Ascending aorta (tissue), 2 donors: ENCODE results near the gene GPR32. TPM values are rescaled to one million over a fixed set of nuclear protein-coding genes. Genes with fewer than 3 reads are reported as not detected.

ENCODE experiments used
- DNase-seq, 2 donors: peaks; one replicate each; pipeline ENCODE4 v3.0.0-alpha.2; 2019; ENCODE audit warnings: low spot score in 2 of 2
- H3K27ac ChIP-seq, 2 donors: fragments of 200-600 bp; sonication (generic); one replicate each; pipeline ENCODE4 v1.5.1; 2016 to 2017; ENCODE audit warnings: mild to moderate bottlenecking in 1 of 2
- H3K27me3 ChIP-seq: fragments of 200-600 bp; sonication (generic); one replicate; pipeline ENCODE4 v1.5.1; 2017
- H3K36me3 ChIP-seq, 2 donors: fragments of 200-600 bp; sonication (generic); one replicate each; pipeline ENCODE4 v1.5.1; 2016
- H3K4me1 ChIP-seq, 2 donors: fragments of 200-600 bp; sonication (generic); one replicate each; pipeline ENCODE4 v1.5.1; 2016 to 2017; ENCODE audit warnings: mild to moderate bottlenecking in 1 of 2
- H3K4me3 ChIP-seq, 2 donors: fragments of 200-600 bp; sonication (generic); one replicate each; pipeline ENCODE4 v1.5.1; 2016 to 2017; ENCODE audit warnings: mild to moderate bottlenecking in 1 of 2
- H3K9me3 ChIP-seq, 2 donors: fragments of 200-600 bp; sonication (generic); one replicate each; pipeline ENCODE4 v1.5.1; 2016
- CTCF ChIP-seq, 3 experiments: fragments of 200-600 bp in 2 of 3; fragments of 450-650 bp in 1 of 3; sonication (generic) in 2 of 3; IDR thresholded peaks; one replicate each; pipeline ENCODE4 v1.5.1; 2016 to 2019; ENCODE audit warnings: antibody characterized with exemption in 3 of 3, mild to moderate bottlenecking in 1 of 3, moderate library complexity in 1 of 3
- intact Hi-C: fragments of 100-400 bp; cut with DNase I; formaldehyde crosslinking; loops from one replicate; pipeline ENCODE4 v1.15.1; 2023
- total RNA-seq: library from RNA; depleted of rRNA; stranded (reverse); fragments of >200 nt; gene quantifications from one replicate; pipeline ENCODE4 v1.1.0, GENCODE V29; 2016

Gene GPR32
- total RNA-seq, 1 donor from 2014 or later, result not detected

- TF ChIP-seq CTCF (IDR thresholded peaks at IDR 0.05), result no peak
- no peaks in the 10 kb centered on the region for H3K36me3 ChIP-seq
- no peak overlapping the region for H3K27ac ChIP-seq
- peaks cover 11% of the 10 kb centered on the region for H3K27me3 ChIP-seq
- no peaks in the 10 kb centered on the region for H3K4me1 ChIP-seq
- H3K4me3 ChIP-seq, result no peak overlapping the region
- intact Hi-C loops, result no loop called here
- H3K9me3 ChIP-seq, result no peaks in the 10 kb centered on the region
- DNase-seq, result no peak
These were observed 49.4 kb downstream of the GPR32 start for GRCh38 chr19:50819636-50820035.

GRCh38 chr19:50820086-50820485 lies 49.8 kb downstream of the GPR32 start:
- TF ChIP-seq CTCF (IDR thresholded peaks at IDR 0.05), result no peak
- H3K9me3 ChIP-seq, result no peaks in the 10 kb centered on the region
- no peaks in the 10 kb centered on the region for H3K36me3 ChIP-seq
- DNase-seq, result no peak
- no peak overlapping the region for H3K27ac ChIP-seq
- H3K4me1 ChIP-seq, result no peaks in the 10 kb centered on the region
- intact Hi-C loops, result no loop called here
- peaks cover 11% of the 10 kb centered on the region for H3K27me3 ChIP-seq
- no peak overlapping the region for H3K4me3 ChIP-seq

- no peak overlapping the region for H3K4me3 ChIP-seq
- DNase-seq, result no peak
- intact Hi-C loops, result no loop called here
- H3K9me3 ChIP-seq, result no peaks in the 10 kb centered on the region
- TF ChIP-seq CTCF (IDR thresholded peaks at IDR 0.05), result no peak
- no peaks in the 10 kb centered on the region for H3K4me1 ChIP-seq
- no peak overlapping the region for H3K27ac ChIP-seq
- H3K36me3 ChIP-seq, result no peaks in the 10 kb centered on the region
- H3K27me3 ChIP-seq, result peaks cover 11% of the 10 kb centered on the region
These were observed 50.4 kb downstream of the GPR32 start for GRCh38 chr19:50820549-50821247.

- H3K36me3 ChIP-seq, result no peaks in the 10 kb centered on the region
- H3K4me1 ChIP-seq, result no peaks in the 10 kb centered on the region
- no peak overlapping the region for H3K27ac ChIP-seq
- no peak for DNase-seq
- H3K4me3 ChIP-seq, result no peak overlapping the region
- TF ChIP-seq CTCF (IDR thresholded peaks at IDR 0.05), result no peak
- intact Hi-C loops, result no loop called here
- no peaks in the 10 kb centered on the region for H3K9me3 ChIP-seq
- H3K27me3 ChIP-seq, result peaks cover 11% of the 10 kb centered on the region
These were observed 51.0 kb downstream of the GPR32 start for GRCh38 chr19:50821248-50821612.

Other genes with a start within 250 kb of the GPR32 start
- gene LRRC4B, start 202.0 kb upstream of the GPR32 start, total RNA-seq, result 56.0 TPM
- gene SYT3, start 130.6 kb upstream of the GPR32 start, total RNA-seq, result 2.2 TPM
- not detected for gene C19orf81, start 121.0 kb upstream of the GPR32 start, total RNA-seq
- 1.3 TPM for gene SHANK1, start 50.7 kb upstream of the GPR32 start, total RNA-seq
- not detected for gene CLEC11A, start 47.1 kb upstream of the GPR32 start, total RNA-seq
- gene ACP4, start 20.0 kb downstream of the GPR32 start, total RNA-seq, result not detected
- gene KLK1, start 53.3 kb downstream of the GPR32 start, total RNA-seq, result not detected
- not detected for gene KLK15, start 63.1 kb downstream of the GPR32 start, total RNA-seq
- gene KLK3, start 84.5 kb downstream of the GPR32 start, total RNA-seq, result not detected
- gene KLK2, start 103.0 kb downstream of the GPR32 start, total RNA-seq, result not detected
- gene KLK4, start 140.9 kb downstream of the GPR32 start, total RNA-seq, result not detected
- gene KLK5, start 182.6 kb downstream of the GPR32 start, total RNA-seq, result not detected
- gene KLK6, start 199.1 kb downstream of the GPR32 start, total RNA-seq, result not detected
- not detected for gene KLK7, start 213.5 kb downstream of the GPR32 start, total RNA-seq
- not detected for gene KLK8, start 231.1 kb downstream of the GPR32 start, total RNA-seq
- 1.6 TPM for gene KLK10, start 249.2 kb downstream of the GPR32 start, total RNA-seq